NCI-H524 (cell line): ENCODE measurements around the gene GLCCI1.
"Not testable (repeated sequence)": the region's sequence is repeated elsewhere in the genome, so short reads cannot be mapped to it uniquely, and the experiment has no call there.

ENCODE experiments used
- DNase-seq, 2 experiments: peaks; one replicate each; lab custom pipeline; 2025; lab: John Stamatoyannopoulos, UW

GLCCI1 gene

GRCh38 chr7:8051373-8051772 is 82.8 kb downstream of the GLCCI1 start:
- DNase-seq = no peak

- no peak for DNase-seq
Measured at GRCh38 chr7:8051998-8052397, 83.4 kb downstream of the GLCCI1 start.

GRCh38 chr7:8052824-8053223 is 84.2 kb downstream of the GLCCI1 start:
- DNase-seq = no peak

- no peak for DNase-seq
Measured at GRCh38 chr7:8056439-8056838, 87.8 kb downstream of the GLCCI1 start.

GRCh38 chr7:8057566-8057965 is 89.0 kb downstream of the GLCCI1 start:
- no peak for DNase-seq

GRCh38 chr7:8058322-8058721 is 89.7 kb downstream of the GLCCI1 start:
- DNase-seq = no peak

GRCh38 chr7:8058852-8059251 is 90.3 kb downstream of the GLCCI1 start:
- DNase-seq = no peak

- no peak for DNase-seq
Measured at GRCh38 chr7:8060241-8060640, 91.6 kb downstream of the GLCCI1 start.

GRCh38 chr7:8063300-8063699 is 94.7 kb downstream of the GLCCI1 start:
- DNase-seq = not testable (repeated sequence)

- no peak for DNase-seq
Measured at GRCh38 chr7:8063706-8064297, 95.2 kb downstream of the GLCCI1 start.

- DNase-seq = no peak
Measured at GRCh38 chr7:8064828-8065227, 96.2 kb downstream of the GLCCI1 start.

GRCh38 chr7:8065356-8065813 is 96.8 kb downstream of the GLCCI1 start:
- no peak for DNase-seq

- DNase-seq = no peak
Measured at GRCh38 chr7:8068892-8069686, 100.5 kb downstream of the GLCCI1 start.

GRCh38 chr7:8070451-8071180 is 102.0 kb downstream of the GLCCI1 start:
- peak; percentile 20 to 69 for DNase-seq

- no peak for DNase-seq
Measured at GRCh38 chr7:8078418-8078817, 109.8 kb downstream of the GLCCI1 start.

GRCh38 chr7:8082762-8083161 is 114.2 kb downstream of the GLCCI1 start:
- DNase-seq = no peak

GRCh38 chr7:8084836-8085235 is 116.2 kb downstream of the GLCCI1 start:
- DNase-seq = no peak

GRCh38 chr7:8085420-8085819 is 116.8 kb downstream of the GLCCI1 start:
- no peak for DNase-seq

- DNase-seq = no peak
Measured at GRCh38 chr7:8086239-8086638, 117.6 kb downstream of the GLCCI1 start.

GRCh38 chr7:8089036-8089780 is 120.6 kb downstream of the GLCCI1 start:
- DNase-seq = no peak

GRCh38 chr7:8092140-8092539 is 123.5 kb downstream of the GLCCI1 start:
- no peak for DNase-seq
